NB4 (cell line): Measurements from ENCODE around the gene SMIM28.

Source experiments
- DNase-seq: peaks from one replicate; pipeline ENCODE4 v3.0.0; 2010; ENCODE audit warnings: low read depth
- H3K4me3 ChIP-seq: one replicate; pipeline ENCODE4 v1.5.1; 2011; ENCODE audit warnings: mild to moderate bottlenecking, low read depth, low read length, moderate library complexity
- CTCF ChIP-seq: IDR thresholded peaks from one replicate; pipeline ENCODE4 v1.5.1; 2012; ENCODE audit warnings: low read depth, low read length
- MYC ChIP-seq: IDR thresholded peaks from 2 replicates; pipeline ENCODE4 v1.6.1; 2011; ENCODE audit warnings: low read depth, low read length
- POLR2A ChIP-seq: IDR thresholded peaks from 2 replicates; pipeline ENCODE4 v1.6.1; 2011; ENCODE audit warnings: mild to moderate bottlenecking; ENCODE audit not compliant: insufficient read length; ENCODE audit errors: extremely low read depth
- TF ChIP-seq, protein P1 (sequence below): IDR thresholded peaks from 2 replicates; pipeline ENCODE4 v1.6.1; 2011; ENCODE audit warnings: low read depth, low read length

Gene SMIM28

GRCh38 chr6:138374815-138375214 lies 2.9 kb upstream of the SMIM28 start:
- DNase-seq: no peak
- TF ChIP-seq, protein P1, sequence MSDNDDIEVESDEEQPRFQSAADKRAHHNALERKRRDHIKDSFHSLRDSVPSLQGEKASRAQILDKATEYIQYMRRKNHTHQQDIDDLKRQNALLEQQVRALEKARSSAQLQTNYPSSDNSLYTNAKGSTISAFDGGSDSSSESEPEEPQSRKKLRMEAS: no peak
- TF ChIP-seq POLR2A: no peak
- TF ChIP-seq CTCF: no peak
- TF ChIP-seq MYC: no peak

GRCh38 chr6:138377042-138377441 lies 663 bp upstream of the SMIM28 start:
- no peak overlapping the region for H3K4me3 ChIP-seq
- TF ChIP-seq, protein P1: no peak
- TF ChIP-seq MYC: no peak
- TF ChIP-seq CTCF: no peak
- TF ChIP-seq POLR2A: no peak
- no peak for DNase-seq

More at GRCh38 chr6:138374815-138375214, 2.9 kb upstream of the SMIM28 start:
- no peak overlapping the region for H3K4me3 ChIP-seq

GRCh38 chr6:138378463-138378862 lies 758 bp downstream of the SMIM28 start:
- no peak for TF ChIP-seq POLR2A
- no peak overlapping the region for H3K4me3 ChIP-seq
- DNase-seq: no peak

DNA sequence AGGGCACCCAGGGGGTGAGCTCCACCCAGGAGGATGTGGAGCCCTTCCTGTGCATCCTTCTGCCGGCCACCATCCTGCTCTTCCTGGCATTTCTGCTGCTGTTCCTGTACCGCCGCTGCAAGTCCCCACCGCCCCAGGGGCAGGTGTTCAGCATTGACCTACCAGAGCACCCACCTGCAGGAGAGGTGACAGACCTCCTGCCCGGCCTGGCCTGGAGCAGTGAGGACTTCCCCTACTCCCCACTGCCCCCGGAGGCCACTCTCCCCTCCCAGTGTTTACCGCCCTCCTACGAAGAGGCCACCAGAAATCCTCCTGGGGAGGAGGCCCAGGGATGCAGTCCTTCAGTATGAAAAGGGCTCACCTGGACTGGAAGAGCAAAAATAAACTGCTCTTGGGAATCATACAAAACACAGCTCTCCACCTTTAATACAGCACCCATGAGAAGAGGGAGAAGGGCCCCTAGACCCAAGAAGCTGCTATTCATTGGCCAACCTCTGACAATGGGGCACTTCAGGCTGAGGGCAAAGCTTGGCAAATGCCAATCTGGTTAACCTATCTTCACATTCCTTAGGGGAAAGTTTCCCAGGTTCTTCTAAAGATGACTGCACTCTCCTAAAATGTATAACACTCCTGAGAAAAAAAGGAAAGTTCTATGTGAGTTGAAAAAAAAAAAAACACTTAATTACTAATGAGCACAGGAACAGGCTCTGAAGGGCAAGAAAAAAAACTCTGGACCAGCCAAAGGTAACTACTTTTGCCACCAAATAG lies 5.0 kb downstream of the SMIM28 start:
- no peak overlapping the region for H3K4me3 ChIP-seq
- TF ChIP-seq MYC (no peak), CTCF (no peak), POLR2A (no peak)
- TF ChIP-seq, protein P1: no peak
- DNase-seq: no peak

- TF ChIP-seq CTCF (no peak), MYC (no peak), POLR2A (no peak)
- TF ChIP-seq, protein P1: no peak
- DNase-seq: no peak
- H3K4me3 ChIP-seq: no peak overlapping the region
These were observed 6.1 kb downstream of the SMIM28 start for GRCh38 chr6:138383776-138384175.

- TF ChIP-seq, protein P1: no peak
- TF ChIP-seq POLR2A (no peak), MYC (no peak), CTCF (no peak)
- H3K4me3 ChIP-seq: no peak overlapping the region
- DNase-seq: no peak
These were observed 9.2 kb downstream of the SMIM28 start for GRCh38 chr6:138386897-138387296.
